HG03439 (cell line): Measurements from ENCODE around the gene BIN1.

Experiments
- ATAC-seq: cut with Tn5 transposase; IDR thresholded peaks from one replicate; pipeline ENCODE4 v1.9.1; 2021; ENCODE audit warnings: mild to moderate bottlenecking, moderate library complexity; ENCODE audit not compliant: unreplicated experiment

BIN1 gene

DNA sequence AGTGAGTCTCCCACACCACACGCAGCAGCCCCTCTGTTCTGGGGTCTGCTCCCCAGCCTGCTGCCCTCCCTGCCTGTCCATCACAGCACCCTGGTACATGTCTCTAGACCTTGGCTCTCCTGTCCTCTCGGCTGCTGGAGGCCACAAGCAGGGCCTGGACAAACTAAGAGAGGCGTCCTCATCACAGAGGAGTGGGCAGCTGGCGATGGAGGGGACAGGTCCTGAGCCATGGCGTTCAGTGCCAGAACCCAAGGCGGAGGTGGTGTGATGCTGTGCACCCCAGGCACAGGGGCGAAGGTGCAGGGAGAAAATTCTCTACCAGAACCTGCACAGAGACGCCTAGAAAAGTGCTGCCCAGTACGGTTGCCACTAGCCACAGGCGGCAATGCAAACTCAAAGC is 47.4 kb downstream of the BIN1 start:
- no peak for ATAC-seq

DNA sequence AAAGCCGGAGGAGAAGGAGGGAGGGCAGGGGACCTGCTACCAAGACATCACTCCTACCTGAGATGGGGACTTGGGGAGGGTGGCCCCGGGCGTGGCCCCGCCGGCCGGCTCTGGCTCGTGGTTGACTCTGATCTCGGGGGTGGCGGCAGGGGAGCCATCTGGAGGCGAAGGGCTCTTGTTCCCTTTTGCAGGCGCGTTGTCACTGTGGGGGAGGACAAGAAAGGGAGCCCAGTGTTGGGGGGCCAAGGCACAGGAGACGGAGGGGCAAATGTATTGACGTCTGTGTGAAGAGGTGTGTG is 48.1 kb downstream of the BIN1 start:
- ATAC-seq, result no peak

DNA sequence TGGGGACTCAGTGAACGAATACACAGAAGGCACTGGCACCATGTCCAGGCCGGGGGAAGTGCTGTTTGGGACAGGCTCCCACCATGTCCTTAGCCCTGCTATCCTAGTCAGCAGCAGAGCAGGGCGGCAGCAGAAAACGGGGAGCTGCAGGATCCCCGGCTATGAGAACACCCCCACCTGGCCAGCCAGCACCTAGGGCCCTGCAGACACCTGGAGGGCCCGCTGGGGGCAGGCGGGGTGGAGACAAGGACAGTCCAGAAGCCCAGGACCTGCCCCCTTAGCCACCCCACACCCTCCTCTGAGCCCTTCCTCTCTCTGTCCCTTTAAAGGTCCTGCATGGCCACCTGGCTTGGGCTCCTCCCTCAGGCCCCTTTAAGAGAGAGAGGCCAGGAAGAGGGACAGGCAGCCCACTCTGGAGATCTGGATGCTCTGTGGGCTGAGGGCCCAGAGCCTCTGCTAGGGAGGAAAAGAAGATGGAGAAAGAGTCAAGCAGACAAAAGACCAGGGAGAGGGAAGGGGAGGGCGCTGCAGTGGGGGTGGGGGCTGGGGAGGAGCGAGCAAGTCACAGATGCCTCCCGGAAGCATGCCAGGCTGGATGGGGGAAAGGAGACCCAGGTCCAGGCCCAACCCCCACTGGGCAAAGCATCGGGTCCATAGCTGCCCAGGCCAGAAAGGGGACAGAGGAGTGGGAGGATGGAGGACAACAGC is 48.6 kb downstream of the BIN1 start:
- no peak for ATAC-seq

DNA sequence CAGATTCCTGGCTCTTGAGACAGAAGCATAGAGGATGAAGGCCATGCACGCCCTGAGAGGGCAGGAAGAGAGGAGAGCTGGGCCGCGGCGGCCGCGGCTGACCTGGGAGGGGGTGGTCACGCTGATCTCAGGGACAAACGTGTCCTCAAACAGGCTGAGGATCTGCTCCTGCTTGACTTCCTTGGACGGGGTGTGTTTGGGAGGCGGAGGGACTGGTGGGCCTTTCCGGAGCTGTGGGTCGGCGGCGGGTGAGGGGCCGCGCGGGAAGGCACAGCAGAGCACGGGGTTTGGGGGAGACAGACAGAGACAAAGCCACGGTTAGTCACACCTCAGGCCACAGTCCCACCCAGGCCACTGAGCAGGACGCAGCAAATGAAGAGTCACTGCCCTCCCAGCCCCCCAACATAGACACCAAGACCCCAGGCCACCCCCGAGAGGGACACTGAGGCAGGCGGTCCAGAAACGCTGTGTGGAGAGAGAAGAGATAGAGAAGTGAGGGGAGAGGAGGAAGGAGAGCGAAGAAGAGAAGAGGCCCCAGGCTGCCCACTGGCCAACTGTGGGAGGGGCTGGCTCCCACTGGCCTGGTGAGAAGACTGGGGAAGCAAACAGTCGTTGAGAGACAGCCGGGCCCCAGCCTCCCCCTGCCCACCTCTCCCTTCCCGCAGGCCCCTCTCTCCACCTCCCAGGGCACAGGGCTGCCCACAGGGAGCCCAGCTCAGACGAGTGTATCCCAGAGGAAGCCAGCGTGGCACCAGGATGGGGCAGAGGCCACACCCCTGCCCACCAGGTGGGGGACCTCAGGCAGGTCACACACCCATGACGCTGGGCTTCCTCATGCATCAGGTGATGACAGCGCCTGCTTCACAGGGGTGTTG is 49.3 kb downstream of the BIN1 start:
- no peak for ATAC-seq

DNA sequence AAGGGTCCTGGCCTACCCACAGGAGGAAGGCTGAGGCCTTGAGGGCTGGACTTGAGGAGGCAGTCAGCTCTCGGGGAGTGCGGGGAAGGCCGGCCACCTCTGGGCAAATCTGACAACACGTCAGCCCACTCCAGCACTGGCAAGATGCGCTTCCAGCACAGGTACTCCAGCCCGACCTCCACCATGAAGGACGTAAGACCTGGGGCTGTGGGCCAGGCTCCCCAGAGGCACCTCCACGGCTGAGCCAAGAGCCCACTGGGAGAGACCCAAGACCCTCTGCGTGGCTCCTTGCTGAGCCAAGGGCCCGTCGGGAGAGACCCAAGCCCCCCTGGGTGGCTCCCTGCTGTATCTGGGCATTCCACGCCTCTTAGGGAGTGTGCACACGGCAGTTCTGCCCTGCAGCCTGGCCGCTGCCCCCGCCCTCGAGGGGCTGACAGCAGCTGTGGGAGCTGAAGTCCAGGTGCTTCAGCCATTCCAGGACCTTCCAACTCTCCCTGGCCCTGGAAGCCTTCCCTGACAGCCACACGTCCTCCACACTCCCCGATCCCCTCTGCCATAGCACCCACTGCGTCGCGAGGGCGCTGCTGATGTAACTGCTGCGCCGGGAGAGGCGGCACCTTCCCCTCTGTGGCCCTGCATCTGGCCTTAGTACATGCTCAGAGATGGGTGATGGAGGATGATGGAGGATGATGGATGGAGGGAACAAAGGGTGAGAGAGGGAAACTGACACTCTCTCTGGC is 50.2 kb downstream of the BIN1 start:
- no peak for ATAC-seq

DNA sequence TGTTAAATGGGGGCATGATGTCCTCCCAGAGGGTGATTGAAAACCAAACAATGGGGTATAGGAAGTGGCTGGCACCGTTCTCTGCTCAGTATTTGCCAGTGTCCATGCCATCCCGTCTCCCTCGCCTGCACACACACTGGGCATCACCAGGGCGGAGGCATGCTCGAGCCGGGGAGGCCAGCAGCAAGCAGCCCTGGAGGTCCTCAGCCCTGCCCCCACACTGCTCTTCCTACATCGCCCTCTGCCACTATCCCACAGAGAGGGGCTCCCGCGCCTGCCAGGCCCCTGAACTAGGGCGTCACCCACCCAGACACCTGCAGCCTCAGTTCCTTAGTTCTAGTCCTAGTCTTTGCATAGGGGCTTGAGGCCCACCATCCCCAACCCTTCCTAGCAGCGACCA is 50.9 kb downstream of the BIN1 start:
- no peak for ATAC-seq

DNA sequence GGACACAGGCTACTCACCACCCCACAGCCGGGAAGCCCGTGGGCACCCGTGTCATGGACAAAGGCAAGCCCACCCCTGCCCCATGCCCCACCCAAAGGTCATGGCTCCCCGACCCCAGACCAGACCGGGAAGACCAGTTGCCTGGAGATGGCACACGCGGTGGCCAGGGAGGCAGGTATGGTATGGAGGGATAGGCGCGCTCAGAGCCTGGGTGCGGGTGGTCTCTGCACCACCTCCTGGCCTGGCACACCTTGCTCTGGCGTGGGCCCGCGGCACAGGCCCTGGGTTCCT is 51.2 kb downstream of the BIN1 start:
- no peak for ATAC-seq

DNA sequence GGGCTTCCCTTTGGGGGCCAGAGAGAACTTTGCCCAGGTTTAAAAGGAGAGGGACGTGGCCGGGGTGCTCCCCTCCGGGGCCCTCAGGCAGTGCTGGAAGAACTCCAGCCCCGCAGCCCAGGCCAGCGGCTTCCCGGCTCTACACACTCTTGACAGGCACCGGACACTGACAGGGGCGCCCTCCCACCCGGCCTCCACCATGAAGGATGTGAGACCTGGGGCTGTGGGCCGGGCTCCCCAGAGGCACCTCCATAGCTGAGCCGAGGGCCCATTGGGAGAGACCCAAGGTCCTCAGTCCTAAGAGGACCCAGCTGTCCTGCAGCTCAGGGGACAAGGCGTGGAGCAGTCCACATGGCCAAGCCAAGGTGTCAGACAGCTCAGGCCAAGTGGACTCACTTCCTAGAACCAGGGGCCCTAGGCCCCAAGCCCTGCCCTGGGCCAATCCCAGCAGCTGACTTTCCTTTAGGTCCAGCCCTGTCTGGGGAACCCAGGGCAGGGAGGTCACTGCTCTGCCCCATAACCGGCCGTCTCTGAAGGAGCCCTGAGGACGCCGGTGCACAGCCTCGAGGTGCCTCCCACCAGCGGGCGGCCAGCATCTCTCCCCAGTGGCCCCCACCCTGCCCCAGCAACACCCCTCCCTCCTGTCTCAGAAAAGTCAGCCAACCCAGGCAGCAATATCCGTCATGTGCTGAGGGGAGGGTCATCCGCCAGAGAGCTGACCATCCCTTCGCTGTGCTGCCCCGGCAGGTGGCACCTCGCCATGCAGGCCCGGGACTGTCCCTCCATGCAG is 51.8 kb downstream of the BIN1 start:
- no peak for ATAC-seq

DNA sequence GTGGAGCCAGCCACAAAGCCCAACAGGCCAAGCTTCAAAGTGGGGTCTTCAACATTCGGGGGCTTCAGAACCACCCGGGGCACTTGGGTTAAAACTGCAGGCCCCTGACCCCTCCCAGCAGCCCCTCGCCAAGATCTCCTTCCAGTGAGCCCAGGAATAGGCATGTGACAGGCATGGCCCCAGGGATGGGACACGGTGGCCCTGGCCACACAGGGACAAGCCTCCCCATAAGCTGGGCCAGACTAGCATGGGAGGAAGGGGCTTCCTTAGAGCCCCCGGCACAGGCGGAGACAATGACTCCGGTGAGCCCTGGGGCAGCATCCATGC is 52.4 kb downstream of the BIN1 start:
- ATAC-seq, result no peak

DNA sequence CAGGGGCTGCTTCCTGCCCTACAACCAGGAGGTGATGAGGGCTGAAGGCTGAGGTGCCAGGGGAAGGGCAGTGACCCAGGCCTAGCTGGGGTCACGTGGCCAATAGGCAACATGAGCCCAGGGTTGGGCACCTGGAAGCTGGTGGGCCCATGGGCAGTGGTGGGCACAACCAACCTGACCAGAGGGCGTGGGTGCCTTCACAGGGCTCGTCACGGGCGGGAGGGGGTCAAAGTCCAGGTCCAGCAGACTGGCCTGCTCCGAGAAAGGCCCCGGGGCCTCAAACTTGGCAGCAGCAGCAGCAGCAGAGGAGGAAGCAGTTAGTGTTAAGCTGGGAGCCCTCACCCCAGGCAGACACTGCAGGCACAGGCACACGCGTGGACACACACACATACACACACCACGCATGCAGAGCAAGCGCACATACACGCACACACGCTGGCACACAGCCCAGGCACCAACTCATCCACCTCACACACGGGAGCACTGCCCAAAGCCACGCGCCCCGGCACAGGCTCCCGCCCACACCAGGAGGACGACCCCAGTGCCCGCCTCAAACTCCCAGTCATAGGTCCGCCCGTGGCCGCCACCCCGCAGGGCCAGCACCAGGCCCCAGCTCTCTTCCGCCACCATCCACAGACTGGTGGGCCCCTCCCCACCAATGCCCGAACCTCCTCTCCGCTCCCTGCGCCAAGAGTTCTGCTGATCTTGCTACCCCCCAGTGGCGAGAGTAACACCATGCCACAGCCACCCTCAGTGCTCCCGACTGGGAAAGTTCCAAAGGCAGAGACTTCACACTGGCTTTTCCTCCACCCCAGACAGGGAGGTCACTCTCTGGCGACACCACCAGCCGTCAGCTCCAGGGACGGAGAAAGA is 53.0 kb downstream of the BIN1 start:
- no peak for ATAC-seq

DNA sequence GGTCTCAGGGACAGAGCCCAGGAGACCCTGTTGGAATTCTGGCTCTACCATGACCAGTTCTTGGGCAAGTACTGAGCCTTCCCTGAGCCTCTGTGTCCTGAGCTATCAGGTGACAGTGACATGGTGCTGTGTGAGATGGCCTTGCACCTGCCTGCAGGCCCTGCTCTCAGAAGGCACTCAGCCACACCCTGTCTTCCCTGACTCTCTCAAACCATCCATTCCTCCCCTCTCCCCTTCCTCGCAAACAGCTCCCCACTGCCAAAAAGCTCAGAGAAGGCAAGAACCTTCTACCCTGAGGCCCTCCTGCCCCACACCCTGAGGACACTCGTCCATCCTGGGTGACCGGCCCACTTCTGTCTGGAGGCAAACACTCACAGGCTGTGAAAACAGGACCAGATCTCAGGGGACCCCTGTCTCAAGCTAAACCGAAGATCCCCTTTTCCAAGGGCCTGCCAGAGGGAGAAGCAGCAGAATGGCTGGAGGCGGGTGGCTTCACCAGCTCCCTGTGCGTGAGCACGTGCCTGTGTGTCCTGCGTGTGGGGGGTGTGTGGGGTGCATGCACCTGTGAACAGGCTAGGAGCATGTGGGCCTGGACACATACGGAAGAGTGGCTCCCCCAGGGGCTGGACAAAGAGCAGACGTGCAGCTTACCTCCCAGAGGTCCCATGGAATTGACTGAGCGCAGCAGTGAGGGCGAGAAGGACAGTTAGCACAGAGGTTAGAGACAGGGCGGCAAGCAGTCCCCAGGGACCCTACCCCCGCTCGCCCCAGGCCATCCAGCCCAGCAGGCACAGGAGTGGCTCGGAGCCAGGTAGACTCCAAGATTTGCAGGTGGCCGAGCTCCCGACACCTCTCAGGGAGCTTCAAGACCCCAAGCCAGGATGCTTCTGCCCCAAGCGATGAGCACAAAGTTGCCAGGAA is 53.9 kb downstream of the BIN1 start:
- ATAC-seq, result no peak

DNA sequence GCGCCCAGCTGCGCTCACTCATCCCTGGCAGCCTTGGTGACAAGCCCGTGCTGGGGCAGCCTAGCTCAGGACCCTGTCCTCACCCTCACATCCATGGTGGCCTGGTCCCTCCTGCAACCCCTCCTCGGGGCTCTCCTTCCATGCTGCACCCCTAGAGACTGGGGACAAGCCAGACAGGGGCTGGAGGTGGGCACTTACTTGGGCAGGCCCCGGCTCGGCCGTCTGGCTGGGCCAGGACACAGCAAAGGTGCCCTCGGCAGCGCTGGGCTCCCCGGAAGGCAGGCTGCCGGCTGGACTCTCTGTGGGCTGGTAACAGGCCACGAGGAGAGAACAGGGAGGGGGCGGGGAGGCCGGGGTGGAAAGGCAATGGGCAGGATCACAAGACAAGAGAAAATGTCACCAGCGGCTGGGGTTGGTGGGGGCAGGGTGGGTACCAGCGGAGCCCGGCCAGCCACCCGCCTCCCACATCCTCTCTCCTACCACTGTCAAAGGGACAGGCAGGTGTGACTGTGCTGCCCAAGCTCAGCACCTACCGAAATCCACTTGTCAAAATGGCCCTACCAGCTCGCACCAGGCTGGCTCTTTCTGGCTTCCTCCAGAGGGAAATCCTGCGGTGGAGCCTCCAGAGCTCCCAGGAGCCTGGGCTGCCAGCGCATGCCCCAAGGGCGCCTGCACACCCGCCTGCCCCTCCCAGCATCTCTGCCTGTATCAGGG is 54.7 kb downstream of the BIN1 start:
- ATAC-seq, result no peak

DNA sequence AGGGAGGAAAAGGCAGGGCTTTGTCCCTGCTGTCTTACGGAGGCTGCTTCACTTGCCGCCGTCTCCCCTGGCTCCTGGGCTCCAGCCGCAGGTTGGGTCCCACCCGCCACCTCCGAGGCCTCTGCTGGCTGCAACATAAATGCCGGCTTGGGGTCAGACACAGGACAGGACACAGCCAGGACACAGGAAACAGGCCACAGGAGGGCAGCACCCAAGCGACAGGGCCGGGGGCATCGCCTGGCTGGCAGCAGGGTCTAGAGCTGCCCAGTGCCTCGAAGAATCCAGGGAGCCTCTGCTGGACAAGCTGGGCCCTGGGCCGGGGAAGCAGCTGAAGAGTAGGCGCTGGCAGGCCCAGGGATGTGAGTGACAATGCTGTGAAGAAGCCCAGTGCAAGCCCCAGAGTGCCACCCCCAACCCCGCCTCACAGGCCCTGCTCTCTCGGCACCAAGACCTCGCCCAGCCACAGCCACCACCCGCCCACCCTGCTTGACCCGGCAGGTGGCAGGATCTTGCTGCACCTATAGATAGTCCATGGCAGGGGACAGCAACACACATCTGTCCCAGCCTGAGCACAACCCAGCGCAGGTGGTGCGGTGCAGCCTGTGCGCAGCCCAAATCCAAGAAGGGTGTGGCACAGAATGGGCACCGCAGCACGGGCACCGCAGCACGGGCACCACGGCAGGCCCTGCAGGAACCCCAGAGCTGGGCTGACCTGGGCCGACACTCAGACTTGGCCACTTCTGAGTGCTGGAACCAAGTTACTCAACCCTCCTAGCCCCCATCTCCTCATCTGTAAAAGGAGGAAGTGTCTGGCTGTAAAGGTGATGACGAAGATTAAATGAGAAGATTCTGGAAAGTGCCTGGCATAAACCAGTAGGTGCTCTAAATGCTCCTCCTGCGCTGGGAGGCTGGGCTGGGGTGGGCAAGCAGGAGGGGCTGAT is 55.6 kb downstream of the BIN1 start:
- ATAC-seq, result no peak

DNA sequence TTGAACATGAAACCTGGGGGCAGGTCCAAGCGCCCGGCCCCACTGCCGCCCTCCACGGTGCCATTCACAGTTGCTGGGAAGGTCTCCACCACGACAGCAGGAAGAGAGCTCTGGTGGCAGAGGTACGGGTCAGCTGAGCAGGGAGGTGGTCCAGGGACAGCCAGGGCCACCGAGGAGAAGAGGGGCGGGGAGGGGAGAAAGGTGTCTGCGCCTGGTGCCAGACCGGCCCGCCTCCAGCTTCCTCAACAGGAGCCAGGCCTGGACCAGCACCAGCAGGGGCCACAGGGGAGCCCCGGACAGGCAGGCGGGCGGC is 56.2 kb downstream of the BIN1 start:
- no peak for ATAC-seq

DNA sequence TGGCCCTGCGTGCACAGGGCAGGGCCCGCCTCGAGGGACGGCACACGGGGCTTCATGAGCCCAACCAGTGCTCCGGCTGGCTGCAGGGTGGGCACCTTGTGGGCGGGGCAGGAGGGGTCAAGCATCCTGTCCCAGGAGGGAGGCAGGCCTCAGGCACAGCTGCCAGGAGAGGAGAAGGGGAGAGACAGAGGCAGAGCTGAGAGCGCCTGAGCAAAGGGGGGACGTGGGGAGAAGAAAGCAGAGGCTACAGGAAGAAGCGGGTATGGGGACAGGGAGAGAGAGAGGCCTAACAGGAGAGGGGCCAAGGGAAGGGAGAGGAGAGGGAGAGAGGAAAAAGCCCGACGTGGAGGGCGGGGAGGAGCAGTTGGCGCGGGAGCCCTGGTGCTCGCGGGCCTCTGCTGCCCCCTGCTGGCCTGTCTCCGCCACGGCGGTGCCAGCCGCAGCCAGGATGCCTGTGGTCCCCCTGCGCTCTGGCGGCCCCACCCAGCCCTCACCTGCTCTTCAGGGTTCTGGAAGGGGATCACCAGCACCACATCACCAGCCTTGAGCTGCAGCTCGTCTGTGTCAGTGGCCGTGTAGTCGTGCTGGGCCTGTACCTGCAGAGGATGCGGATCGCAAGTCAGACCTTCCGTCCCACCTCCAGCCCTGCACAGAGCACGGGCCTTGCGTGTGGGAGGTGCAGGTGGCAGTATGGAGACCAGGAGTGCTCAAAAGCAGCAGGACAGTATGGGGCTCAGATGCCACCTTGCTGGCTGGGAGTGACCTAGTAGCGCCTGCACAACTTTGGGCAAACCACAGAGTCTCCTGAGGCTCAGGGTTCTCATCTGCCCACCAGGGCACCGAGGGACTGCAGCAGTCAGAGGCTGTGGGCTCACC is 56.8 kb downstream of the BIN1 start:
- peak; percentile 56 for ATAC-seq

DNA sequence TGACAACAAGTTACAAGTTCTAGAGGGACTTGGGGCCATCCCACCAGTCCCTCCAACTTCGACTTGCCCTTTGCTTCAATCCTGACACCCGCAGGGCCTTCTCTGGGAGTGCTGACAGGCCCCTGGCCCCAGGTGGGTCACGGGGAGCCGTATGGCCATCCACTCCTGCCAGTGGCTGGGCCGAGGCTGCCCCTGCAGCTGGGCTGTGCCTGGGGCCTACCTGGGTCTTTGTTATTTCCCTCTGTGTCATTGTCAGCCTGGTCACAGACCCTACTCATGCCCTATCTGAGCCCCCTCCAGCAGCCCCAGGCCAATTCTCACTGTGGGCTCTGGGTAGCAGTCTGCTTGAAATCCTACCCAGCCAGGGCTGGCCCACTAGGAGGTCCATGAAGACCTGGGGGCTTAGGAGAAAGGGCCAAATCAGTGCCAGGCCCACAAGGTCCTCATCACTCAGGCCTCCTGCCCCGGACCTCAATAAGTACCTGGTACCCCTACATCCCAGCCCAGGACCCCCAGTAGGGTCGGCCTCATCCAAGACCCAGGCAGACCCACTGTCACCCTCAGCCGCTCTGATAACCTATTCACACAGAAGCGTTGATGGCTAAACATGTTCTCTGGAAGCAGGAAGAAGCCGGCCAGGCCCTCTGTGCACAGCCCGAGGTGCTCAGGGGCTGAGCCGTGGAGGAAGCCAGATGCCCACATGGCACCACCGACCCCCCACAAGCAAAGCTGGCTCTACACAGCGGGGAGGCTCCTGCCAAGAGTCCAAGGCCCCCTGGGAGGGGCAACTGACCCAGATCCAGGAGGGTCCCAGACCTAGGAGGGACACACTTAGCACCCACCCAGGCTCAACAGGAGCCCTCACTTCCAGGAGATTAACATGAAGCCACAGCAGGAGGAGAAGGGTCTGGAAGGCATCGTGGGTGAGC is 57.7 kb downstream of the BIN1 start:
- ATAC-seq, result no peak
